CD4-positive, alpha-beta T cell treated with Interleukin-6 for 4 hours (primary cell): Measurements from ENCODE around the gene FMN1.
A peak's percentile ranks its signal among the peaks of the same experiment; 100 is the strongest.

Experiments
- DNase-seq: peaks from one replicate; pipeline ENCODE4 v3.0.0-alpha.2; 2020; ENCODE audit warnings: mixed read lengths

The FMN1 gene

DNA sequence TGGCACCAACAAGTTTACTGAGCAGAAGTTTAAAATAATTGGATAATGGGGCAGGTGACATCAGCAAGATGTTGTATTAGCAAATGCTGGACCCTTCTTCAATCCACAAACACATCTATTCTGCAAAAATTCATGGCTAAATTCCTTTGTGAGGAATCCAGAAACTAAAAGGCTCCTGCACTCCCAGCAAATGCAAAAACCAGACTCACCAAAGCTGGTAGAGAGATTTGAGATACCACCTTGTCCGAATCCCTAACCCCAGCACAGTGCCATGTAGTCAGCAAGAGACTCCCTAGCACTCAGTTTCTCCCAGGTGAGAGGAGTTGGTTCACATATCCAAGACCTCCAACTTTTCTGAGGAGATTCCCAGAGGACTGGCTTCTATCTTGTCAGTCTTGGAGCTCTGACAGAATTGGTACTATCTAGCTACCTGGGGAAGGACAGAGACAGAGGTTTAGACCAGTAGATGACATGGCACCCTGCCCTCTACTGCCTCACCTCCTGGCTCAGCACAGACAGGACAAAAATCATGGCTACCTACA lies 454.9 kb downstream of the FMN1 start:
- DNase-seq = no peak

- no peak for DNase-seq
Measured at GRCh38 chr15:32738666-32739065, 455.8 kb downstream of the FMN1 start.

DNA sequence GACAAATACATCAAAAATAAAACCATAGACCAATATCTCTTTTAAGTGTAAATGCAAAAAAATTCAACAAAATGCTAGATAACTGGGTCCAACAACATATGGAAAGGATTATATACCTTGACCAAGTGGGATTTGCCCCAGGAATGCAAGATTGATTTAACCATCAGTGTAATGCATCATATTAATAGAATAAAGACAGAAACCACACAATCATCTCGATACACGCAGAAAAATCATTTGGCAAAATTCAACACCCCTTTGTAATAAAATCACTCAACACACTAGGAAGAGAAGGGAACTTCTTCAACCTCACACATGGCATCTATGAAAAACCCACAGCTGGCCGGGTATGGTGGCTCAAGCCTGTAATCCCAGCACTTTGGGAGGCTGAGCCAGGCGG lies 457.2 kb downstream of the FMN1 start:
- no peak for DNase-seq

GRCh38 chr15:32736701-32737061 lies 457.8 kb downstream of the FMN1 start:
- DNase-seq = no peak

GRCh38 chr15:32735989-32736700 lies 458.4 kb downstream of the FMN1 start:
- DNase-seq = no peak

DNA sequence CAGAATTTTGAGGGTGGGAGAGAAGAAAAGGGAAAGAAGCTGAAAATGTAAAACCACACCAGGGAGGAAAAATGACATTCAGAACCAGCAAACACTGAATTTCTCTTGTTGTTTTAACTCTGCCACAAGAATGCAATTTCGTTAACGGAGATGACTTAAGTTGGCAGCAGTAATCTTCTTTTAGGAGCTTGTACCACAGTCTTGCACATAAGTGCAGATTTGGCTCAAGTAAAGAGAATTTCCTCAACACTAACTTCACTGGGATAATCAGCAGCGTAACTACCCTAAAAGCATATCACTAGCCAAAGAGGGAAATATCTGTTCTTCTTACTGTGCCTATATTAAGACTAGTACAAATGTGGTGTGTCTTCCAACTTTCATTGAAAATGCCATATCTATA lies 461.2 kb downstream of the FMN1 start:
- DNase-seq = no peak

DNA sequence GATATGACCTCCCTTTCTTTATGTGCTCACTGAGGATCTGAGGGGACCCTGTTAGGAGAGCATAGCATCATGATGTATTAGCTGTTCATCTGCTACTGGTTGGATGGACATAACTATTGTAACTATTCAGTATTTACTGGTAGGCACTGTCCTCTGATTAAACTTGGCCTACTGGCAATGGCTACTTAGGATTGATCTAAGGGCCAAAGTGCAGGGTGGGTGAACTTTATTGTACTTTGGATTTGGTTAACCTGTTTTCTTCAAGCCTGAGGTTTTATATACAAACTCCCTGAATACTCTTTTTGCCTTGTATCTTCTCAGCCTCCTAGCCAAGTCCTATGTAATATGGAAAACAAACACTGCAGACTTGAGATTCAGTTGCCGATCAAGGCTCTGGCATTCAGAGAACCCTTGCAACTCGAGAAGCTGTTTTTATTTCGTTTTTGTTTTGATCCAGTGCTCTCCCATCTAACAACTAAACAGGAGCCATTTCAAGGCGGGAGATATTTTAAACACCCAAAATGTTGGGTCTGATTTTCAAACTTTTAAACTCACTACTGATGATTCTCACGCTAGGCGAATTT lies 461.8 kb downstream of the FMN1 start:
- DNase-seq = no peak

- peak; percentile 49 for DNase-seq
Measured at GRCh38 chr15:32730677-32731654, 463.5 kb downstream of the FMN1 start.

- no peak for DNase-seq
Measured at GRCh38 chr15:32729700-32730395, 464.7 kb downstream of the FMN1 start.

DNA sequence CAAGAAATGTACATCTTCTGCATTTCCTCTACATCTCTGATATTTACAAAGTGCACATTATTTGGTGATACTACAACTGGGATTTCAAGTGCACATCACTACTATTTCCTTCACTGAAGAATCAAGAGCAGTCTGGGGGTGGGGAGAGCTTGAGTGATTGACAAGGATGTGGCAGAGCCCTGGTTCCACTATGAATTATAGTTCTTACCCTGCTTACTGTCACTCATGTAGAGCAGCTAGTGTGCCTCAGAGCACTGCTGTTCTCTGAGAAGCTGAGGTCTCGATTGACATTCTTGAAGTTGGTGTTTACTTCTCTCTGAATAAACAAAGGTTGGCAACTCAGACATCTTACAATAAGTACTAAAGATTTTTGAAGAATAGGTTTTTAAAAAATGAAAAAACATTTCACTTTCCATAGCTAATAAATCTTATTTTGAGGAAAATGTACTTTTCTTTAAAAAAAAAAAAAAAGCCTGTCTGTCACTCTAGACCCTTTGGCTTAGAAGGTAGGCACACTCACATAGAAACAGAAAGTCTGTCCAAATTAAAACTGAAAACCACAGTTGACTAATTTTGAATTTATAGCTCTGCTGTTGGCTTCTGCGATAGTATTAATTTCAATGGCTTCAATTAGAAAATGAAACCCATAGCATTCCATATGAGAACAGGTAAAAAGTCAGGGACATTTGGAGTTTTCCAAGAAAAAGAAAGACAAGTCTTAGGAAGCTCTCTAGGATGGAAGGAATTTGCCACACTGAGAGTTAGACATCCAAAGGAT lies 471.2 kb downstream of the FMN1 start:
- no peak for DNase-seq

DNA sequence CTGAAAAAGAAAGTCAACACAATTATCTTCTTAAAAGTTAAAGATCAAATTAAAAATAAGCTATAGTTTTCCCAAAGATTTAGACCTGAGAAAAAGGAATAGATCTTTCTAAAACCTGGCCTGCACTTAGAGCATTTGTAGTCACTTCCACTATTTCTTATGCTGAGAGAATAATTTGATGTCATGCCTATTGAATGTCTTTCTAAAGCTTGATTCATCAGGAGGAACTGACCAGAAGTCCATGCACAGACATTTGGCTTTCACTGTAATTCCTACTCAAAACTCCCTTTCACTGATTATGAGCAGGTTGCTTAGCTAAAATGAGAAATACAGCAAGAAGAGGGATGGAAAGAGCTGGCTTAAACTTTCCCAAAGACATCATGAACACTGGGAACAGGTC lies 472.4 kb downstream of the FMN1 start:
- no peak for DNase-seq

GRCh38 chr15:32721596-32721995 lies 472.9 kb downstream of the FMN1 start:
- no peak for DNase-seq

GRCh38 chr15:32718821-32719716 lies 475.4 kb downstream of the FMN1 start:
- no peak for DNase-seq

- DNase-seq = no peak
Measured at GRCh38 chr15:32718227-32718820, 476.2 kb downstream of the FMN1 start.

GRCh38 chr15:32717426-32718226 lies 476.9 kb downstream of the FMN1 start, which contains the start of gene GREM1:
TSS of gene GREM1 (plus strand) at chr15:32718004. CDS start at chr15:32730691, 12,687 bp downstream.
- DNase-seq = no peak

GRCh38 chr15:32716915-32717425 lies 477.5 kb downstream of the FMN1 start:
- no peak for DNase-seq

- DNase-seq = no peak
Measured at GRCh38 chr15:32716216-32716914, 478.1 kb downstream of the FMN1 start.
